Right hindlimb (tissue), 1 donor: Measurements from ENCODE around the gene RNU1-2.
"Not testable (repeated sequence)": the region's sequence is repeated elsewhere in the genome, so short reads cannot be mapped to it uniquely, and the experiment has no call there.

Experiments
- DNase-seq: peaks from one replicate; pipeline ENCODE4 v3.0.0-alpha.2; 2018

Gene RNU1-2

DNA sequence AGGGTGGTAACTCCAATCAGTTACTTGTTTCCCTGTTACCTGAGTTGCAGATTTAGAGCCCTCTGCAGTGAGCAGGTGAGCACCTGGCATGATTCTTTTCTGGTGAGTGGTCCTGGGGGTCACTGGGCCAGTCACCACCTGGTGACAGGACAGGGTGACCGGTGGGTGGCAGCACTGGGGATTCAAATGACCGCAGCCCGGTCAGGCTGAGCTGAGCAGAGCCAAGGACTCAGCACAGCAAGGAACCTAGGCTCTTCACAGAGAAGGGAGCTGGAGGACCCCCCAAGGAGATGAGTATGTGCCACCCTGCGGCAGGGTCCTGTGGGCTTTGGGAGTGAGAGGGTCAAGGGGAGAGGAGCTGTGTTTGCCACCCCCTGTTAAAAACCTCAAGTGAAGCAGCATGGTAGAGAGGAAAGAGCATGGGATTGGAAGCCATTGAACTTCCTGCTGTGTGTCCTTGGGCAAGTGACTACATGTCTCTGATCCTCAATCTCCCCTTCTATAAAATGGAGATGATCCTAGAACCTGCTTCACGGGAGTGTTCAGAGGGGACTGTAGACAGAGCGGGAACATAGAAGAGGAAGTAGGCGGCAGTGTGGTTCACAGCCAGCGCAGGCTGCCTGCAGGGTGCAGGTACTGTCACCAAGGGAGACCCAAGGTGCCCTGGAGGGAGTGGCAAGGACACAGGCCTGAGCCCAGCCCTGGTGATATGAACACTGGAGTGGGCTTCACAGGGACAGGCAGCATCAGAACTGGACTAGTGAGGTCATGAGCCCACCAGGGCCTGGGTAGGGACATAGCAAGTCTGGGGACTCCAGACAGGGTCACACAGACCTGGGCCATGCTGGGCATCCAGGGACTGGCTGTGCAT is 16.3 kb downstream of the RNU1-2 start:
- DNase-seq, result not testable (repeated sequence)

DNA sequence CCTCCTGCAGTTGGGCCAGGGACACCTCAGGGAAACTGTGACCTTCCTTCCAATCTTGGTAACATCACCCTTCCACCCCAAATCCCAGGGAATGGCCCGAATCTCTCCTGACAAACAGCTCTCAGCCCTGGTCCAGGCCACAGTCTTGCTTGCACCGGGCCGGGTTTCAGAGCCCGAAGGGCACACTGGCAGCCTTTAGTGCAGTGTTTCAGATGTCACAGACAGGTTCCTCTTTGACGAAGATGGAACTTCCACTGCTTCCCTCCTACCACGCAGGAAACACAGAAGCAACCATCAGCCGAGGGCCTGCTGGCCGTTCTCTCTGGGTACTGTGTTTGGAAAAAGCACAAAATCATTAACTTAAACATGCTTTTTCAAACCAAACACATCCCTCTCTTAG is 17.0 kb downstream of the RNU1-2 start:
- not testable (repeated sequence) for DNase-seq

DNA sequence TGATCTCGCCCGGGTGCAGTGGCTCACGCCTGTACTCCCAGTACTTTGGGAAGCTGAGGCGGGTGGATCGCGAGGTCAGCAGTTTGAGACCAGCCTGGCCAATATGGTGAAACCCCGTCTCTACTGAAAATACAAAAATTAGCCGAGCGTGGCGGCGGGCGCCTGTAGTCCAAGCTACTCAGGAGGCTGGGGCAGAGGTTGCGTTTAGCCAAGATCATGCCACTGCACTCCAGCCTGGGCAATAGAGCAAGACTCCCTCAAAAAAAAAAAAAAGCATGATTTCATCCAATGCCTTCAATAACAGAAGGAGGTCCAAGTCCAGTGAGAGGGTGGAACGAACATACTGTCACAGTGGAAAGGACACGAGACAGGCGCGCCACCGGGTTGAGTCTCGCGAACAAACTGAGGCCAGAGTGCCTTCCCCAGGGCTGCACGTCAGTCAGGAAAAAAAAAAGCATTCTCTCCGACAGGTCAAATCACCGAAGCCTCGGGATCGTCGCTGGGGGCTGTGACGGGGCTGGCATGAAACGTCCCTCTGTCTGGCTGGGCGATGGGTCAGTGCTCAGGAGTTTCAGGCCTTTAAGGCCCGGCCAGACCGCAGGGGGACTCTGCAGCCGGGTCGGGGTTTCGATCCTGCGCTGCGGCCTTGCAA is 17.5 kb downstream of the RNU1-2 start:
- no peak for DNase-seq

- peak; percentile 97 for DNase-seq
These were observed 18.3 kb downstream of the RNU1-2 start for GRCh38 chr1:16913833-16914662.

GRCh38 chr1:16914928-16915626 is 19.3 kb downstream of the RNU1-2 start:
- not testable (repeated sequence) for DNase-seq

DNA sequence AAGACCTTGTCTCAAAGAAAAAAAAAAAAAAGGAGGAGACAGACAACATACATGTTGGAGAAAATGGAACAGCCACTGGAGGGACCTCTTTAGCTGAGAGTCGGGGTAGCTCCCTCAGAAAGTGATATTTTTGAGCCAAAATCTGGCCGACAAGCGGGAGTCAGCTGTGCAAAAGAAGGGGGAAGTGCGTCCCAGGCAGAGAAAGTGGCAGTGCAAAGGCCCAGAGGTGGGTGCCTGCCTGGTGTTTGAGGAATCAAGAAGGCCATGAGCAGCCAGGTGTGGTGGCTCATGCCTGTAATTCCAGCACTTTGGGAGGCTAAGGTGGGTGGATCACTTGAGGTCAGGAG is 19.8 kb downstream of the RNU1-2 start:
- no peak for DNase-seq

DNA sequence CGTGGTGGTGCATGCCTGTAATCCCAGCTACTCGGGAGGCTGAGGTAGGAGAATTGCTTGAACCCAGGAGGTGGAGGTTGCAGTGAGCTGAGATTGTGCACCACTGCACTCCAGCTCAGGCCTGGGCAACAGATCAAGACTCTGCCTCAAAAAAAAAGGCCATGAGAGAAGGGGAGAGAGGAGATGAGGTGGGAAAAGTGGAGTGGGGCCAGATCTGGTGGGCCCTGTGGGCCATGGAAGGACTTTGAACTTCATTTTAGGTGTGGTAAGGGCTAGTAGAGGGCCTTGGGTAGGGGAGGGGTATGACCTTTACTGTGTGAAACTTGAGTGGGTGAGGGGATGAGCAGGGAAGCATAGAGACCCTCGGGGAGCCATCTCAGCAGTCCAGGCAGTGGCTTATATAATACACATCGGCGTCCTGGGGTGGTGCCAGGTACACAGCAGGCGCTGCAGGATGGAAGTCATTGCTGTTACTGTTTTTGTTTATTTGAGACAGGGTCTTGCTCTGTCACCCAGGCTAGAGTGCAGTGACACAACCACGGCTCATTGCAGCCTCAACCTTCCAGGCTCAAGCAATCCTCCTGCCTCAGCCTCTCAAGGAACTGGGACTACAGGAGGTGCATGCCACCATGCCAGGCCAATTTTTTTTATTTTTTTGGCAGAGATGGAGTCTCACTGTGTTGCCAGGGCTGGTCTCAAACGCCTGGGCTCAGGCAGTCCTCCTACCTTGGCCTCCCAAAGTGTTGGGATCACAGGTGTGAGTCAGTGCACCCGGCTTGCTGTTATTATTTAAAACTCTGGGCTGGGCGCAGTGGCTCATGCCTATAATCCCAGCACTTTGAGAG is 20.5 kb downstream of the RNU1-2 start:
- DNase-seq, result not testable (repeated sequence)

DNA sequence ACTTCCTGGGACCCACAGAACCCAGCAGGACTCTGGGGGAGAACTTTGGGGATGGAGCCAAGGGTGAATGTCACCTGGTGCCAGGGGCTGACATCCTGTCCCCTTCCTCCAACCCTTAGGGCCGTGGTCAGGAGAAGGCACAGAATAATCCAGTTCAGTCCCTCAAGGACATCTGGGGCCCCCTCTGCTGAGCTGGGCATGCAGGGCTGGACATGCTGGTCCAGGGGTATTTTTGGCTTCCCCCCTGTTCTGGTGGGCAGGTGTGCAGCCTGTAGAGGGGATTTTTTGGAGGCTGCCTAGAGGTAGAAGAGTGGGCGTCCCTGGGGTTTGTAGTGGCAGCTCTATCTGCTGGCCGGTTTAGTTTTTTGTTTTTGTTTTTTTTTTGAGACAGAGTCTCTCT is 22.6 kb downstream of the RNU1-2 start:
- DNase-seq, result no peak

DNA sequence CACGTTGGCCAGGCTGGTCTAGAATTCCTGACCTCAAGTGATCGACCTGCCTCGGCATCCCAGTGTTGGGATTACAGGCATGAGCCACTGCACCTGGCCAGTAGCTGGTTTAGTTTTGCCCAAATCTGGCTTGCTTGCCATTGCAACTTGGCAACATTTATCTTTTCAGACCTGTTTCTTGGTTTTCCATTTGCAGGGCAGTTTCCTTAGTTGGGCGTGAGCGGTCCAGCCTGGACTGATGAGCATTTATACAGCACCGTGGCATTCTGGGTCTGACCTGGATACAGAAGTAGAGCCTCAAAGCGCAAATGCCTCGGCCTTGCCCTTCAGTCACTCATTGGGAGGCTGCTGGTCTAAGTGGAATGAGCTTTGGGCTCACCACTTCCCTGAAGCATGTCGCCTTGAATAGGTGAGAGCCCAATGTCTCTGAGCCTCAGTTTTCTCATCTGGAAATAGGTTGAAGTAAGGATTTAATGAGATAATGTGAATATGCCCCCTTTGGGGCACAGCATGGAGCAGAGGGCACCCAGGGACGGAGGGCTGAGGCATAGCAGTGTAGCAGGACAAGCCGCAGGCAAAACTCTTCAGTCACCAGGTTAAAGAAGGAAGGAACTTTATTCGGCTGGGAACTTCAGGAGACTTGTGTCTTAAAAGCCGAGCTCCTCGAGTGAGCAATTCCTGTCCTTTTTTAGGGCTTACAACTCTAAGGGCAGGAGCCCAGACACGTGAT is 23.3 kb downstream of the RNU1-2 start:
- not testable (repeated sequence) for DNase-seq

DNA sequence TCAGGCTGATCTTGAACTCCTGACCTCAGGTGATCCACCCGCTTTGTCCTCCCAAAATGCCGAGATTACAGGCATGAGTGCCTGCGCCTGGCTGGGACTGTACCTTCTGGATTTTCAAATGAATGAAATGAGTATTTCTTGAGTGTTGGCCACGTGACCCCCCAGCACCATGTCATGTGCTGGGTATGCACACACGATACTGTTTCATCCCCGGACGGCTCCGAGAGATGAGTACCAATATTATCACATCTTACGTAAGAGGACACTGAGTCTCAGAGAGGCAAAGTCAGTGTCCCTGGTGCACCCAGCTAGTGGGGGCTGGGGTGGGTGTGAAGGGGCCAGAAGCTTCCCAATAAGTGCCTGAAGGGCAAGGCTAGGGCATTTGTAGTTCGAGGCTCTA is 25.2 kb downstream of the RNU1-2 start:
- DNase-seq, result no peak

DNA sequence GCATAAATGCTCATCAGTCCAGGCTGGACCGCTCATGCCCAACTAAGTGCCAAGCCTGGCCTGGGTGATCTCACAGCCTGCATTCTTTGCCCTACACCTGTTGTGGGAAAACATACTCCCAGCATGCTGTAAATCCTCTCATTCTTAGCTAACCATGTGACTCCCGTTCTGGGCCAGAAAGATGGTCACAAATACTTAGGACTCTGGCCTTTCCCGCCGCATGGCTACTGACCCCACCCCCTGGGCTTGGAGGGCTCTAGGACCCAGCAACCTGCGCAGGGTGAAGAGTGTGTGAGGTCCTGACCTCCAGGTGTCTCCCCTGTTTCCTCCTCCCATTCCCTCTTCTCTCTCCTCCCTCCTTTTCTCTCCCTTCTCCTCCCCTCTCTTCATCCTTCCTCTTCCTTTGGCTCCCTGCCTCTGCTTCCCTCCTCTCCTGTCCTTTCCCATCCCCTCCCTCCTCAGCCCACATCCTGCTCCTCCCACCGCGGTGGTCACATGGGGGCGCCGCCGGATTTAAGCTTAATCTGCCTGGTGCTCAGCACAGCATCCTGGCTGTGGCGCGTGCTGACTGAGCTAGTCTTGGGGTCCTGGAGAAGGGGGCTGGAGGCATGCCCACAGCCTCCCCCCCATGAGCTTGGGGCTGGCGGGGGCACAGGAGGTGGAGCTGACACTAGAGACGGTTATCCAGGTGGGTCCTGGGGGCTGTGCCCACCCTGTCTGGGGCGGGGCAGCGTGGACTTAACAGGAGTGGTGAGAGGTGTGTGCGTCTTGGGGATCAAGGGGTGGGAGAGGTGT is 25.8 kb downstream of the RNU1-2 start, which contains the start of gene CROCC:
Gene CROCC (plus strand): TSS at position 541 of the 795 bp plus-strand sequence. CDS start 88 bp downstream, at position 629.
- peak; percentile 74 for DNase-seq

GRCh38 chr1:16922466-16922865 is 26.7 kb downstream of the RNU1-2 start:
- no peak for DNase-seq

- DNase-seq, result no peak
These were observed 27.2 kb downstream of the RNU1-2 start for GRCh38 chr1:16922885-16923431.

- DNase-seq, result no peak
These were observed 28.6 kb downstream of the RNU1-2 start for GRCh38 chr1:16924216-16924918.

DNA sequence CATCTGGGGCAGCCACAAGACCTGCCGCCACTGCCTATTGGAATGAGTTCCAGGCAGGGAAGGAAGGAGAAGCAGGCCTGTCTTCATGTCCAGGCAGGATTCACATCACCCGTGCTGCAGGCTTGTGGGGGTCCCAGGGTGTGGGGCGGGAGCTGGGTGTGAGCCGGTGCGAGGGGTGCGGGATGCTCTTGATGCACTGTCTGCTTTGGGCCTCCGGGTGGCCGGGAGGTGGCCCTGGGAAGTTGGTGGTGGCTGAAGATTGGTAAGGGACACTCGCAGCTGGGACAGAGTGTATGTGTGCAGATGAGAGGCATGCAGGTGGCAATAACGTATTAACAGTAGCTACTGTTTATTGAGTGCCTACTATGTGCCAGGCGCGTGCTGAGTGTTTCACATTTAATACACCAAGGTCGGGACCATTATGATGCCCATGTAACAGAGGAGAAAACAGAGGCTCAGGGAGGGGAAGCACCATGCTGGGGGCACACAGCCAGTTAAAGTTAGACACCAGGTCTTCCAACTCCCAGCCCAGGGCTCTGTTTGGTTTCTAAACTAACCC is 29.2 kb downstream of the RNU1-2 start:
- no peak for DNase-seq

- no peak for DNase-seq
These were observed 30.1 kb downstream of the RNU1-2 start for GRCh38 chr1:16925635-16926490.

- peak; percentile 43 for DNase-seq
These were observed 30.8 kb downstream of the RNU1-2 start for GRCh38 chr1:16926491-16927073.
